GM21619 (cell line): ENCODE results near the gene FANCD2.
"Not testable (repeated sequence)": the region's sequence is repeated elsewhere in the genome, so short reads cannot be mapped to it uniquely, and the experiment has no call there.

Source experiments
- ATAC-seq: cut with Tn5 transposase; IDR thresholded peaks from one replicate; pipeline ENCODE4 v1.9.1; 2021; ENCODE audit not compliant: unreplicated experiment

The FANCD2 gene

GRCh38 chr3:10012106-10012505 is 14.1 kb upstream of the FANCD2 start:
- ATAC-seq = no peak

DNA sequence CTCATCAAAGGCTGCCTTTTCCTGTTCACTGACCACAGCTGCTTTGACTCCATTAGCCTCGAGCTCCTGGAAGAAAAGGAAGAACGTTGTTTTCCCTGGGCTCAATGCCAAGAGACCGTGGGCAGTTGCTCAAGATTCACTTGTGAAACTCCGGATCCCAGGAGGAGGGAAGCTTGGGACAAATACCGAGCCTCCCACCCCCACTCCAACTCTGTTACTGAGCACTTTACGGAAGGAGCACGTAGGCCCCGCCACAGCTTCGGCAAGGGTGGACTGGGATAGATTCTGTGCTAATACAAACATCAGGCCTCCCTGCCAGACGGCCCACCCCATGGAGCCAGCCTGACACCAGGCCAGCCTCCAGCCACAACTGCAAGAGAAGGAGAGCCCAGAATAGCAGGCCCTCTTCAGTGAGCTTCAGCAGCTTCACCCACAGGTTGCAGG is 10.8 kb upstream of the FANCD2 start:
- no peak for ATAC-seq

- no peak for ATAC-seq
Observed at GRCh38 chr3:10017636-10018292, 8.5 kb upstream of the FANCD2 start.

GRCh38 chr3:10018806-10019205 is 7.4 kb upstream of the FANCD2 start:
- not testable (repeated sequence) for ATAC-seq

DNA sequence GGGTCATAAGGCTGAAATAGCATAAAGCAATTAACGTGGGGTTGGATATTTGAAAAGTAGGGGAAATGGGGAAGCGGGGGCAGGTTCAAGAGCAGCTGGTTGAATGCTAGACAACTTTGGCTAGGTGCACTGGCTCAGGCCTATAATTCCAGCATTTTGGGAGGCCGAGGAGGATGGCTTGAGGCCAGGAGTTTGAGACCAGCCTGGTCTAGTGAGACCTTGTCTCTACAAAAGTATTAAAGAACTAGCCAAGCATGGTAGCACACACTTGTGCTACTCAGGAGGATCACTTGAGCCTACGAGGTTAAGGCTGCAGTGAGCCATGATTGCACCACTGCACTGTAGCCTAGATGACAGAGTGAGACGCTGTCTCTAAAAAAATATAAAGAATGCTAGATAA is 6.9 kb upstream of the FANCD2 start:
- ATAC-seq = no peak

DNA sequence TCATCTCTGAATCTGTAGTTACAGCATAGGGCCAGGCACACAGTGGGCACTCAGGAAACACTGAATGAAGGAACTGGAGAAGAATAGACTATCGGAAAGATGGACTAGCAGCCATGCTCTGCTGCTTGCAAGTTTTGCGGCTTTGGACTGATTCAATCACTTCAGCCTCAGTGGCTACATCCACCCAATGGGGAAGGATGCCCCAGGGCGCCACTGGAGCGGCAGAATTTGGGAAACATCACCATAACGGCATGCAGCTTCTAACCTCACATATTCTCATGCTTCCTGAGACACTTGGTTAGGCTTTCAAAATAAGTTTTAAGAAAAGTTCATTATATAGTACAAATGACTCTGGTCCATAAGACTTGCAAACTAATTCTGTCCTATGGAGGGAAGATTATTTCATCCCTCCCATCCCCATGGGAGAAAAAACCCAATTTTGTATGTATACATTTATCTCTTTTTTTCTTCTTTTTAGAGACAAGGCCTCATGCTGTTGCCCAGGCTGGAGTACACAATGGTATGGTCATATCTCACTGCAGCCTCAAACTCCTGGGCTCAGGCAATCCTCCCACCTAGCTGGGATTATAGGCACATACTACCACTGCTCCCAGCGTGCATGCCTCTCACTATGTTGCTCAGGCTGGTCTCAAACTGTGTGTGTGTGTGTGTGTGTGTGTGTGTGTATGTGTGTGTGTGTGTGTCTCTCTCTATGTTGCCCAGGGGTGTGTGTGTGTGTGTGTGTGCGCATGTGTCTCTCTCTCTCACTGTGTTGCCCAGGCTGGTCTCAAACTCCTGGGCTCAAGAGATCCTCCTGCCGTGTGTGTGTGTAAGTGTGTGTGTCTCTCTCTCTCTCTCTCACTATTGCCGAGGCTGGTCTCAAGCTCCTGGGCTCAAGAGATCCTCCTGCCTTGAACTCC is 4.1 kb upstream of the FANCD2 start:
- no peak for ATAC-seq

GRCh38 chr3:10023587-10024310 is 2.5 kb upstream of the FANCD2 start:
- no peak for ATAC-seq

DNA sequence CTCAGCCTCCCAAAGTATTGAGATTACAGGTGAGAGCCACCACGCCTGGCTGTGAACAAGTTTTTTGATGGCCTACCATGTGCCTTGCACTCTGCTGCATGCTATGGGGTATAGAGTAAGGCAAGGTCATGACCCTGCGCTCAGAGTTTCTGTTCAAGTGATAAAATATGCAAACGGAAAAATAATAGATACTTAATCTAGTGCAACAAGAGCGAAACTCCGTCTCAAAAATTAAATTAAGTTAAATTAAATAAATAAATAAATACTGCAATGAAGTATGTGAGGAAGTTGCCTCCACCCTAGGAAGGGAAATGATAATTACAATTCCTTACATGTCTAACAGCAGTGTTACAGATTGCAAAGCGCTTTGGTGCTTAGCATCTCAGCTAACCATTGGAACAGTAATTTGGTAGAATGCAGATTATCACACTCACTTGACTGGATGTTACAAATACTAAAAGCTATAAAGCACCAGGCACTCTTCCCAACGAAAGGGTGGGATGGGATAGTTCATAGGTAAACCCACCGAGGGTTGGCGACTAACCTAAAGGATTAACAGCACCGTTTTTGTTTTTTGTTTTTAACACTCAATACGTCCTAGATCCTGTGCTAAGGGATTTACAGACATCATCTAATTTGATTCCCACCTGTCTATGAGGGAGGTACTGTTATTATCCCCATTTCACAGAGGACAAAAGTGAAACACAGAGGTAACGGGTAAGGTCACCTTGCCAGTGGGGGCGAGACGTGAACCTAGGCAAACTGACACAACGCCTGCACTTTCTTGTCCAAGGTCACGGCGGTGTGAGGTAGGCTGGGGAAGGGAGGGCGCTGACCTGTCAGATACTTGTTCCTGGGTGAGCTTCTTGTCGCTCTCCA is 793 bp upstream of the FANCD2 start:
- ATAC-seq = peak; percentile 25

DNA sequence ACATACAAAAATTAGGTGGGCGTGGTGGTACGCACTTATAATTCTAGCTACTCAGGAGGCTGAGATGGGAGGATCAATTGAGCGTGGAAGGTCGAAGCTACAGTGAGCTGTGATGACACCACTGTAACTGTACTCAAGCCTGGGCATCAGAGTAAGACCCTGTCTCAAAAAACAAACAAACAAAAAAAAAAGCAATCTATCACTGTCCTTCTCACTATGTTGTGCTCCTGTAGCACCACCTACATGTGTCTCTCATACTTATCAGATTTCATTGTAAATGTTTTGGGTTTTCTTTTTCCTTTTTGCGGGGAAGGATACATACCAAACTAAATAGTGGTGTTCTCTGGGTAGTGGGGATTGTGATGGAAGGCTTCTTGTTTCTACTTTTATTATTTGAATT is 14.8 kb downstream of the FANCD2 start:
- ATAC-seq = no peak

- ATAC-seq = no peak
Observed at GRCh38 chr3:10047876-10048275, 21.6 kb downstream of the FANCD2 start.

- ATAC-seq = not testable (repeated sequence)
Observed at GRCh38 chr3:10053054-10053453, 26.8 kb downstream of the FANCD2 start.

- ATAC-seq = no peak
Observed at GRCh38 chr3:10055097-10055496, 28.9 kb downstream of the FANCD2 start.

GRCh38 chr3:10070077-10070476 is 43.8 kb downstream of the FANCD2 start:
- ATAC-seq = not testable (repeated sequence)

- ATAC-seq = no peak
Observed at GRCh38 chr3:10074666-10075065, 48.4 kb downstream of the FANCD2 start.

GRCh38 chr3:10081871-10082270 is 55.6 kb downstream of the FANCD2 start:
- ATAC-seq = no peak

DNA sequence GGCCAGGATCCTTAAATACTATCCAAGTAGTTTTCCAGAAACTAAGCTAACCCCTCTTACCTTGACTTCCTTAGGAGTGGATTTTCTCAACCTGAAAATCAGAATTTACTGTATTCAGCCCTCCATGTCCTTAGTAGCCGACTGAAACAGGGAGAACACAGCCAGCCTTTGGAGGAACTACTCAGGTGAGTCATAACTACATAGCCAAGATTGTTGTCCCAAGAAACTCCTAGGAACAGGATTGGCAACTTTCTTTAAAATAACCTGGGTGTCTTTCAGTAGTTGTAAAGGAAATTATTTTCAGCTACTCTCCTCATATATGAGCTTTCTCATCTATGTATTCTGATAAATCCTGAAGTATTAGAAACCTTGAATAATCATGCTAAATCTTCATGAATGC is 59.5 kb downstream of the FANCD2 start:
- ATAC-seq = no peak

- ATAC-seq = no peak
Observed at GRCh38 chr3:10088256-10088655, 62.0 kb downstream of the FANCD2 start.

- no peak for ATAC-seq
Observed at GRCh38 chr3:10090179-10090578, 63.9 kb downstream of the FANCD2 start.

GRCh38 chr3:10090774-10091173 is 64.5 kb downstream of the FANCD2 start:
- not testable (repeated sequence) for ATAC-seq

- not testable (repeated sequence) for ATAC-seq
Observed at GRCh38 chr3:10091387-10091786, 65.2 kb downstream of the FANCD2 start.

- no peak for ATAC-seq
Observed at GRCh38 chr3:10093678-10094077, 67.4 kb downstream of the FANCD2 start.
